ENCODE results near the gene CAMTA1.

The CAMTA1 gene

GRCh38 chr1:7510389-7510931, 725.2 kb downstream of the CAMTA1 start:
- no peak for DNase-seq

- no peak for DNase-seq
These were observed 726.1 kb downstream of the CAMTA1 start for GRCh38 chr1:7511381-7511780.

DNA sequence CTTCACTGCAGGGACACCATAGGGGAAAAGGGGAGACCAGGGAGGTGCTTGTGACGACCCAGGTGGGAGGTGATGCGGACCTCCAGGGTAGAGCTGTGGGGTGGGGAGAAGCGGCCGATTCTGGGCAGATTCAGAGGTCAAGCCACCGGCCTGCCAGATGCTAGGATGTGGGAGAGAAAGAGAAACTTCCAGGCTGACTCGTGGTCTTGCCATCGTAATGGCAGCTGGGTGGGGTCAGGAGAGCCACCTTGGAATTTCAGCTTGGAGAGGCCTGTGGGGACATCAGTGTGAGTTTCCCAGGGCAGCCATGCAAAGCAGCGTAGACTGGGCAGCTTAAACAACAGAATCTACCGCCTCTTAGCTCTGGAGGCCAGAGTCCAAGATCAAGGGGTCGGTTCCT, 727.8 kb downstream of the CAMTA1 start:
- DNase-seq: no peak

GRCh38 chr1:7515175-7515574, 729.9 kb downstream of the CAMTA1 start:
- DNase-seq: no peak

DNA sequence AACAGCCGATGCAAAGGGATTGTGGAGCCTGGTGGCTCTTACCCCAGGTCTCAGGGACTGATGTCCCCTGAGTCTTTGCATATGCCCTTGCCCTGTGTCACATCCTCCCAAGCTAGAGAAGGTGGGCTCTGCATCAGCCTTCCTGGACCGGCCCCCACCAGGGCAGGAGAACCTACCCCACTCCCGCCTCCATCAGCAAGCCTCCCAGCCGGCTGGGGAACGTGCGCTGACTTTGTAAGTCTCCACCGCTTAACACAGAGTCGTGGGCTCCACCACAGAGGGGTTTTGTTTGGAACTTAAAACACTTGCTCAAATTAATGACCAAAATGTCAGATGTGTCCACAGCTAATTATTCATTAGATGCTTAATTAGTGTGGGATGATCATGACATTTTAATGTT, 730.6 kb downstream of the CAMTA1 start:
- no peak for DNase-seq

DNA sequence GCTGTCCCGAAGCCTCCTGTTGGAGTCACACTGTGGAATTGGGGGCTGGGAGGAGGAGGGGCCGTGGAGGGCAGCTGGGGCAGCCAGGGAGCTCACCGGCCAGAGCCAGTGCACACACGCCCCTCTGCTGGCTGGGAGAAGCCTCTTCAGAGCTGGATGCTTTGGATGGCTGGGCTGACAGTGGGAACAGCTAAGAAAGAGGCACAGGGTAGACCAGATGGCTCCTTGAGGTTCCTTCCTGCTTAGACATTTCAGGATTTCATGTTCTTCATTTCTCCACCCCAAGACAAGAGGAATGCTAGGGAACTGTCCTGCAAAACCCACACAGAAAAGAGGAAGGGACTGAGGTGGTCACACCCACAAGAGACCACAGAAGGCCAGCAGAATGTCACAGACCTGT, 731.1 kb downstream of the CAMTA1 start:
- DNase-seq: no peak

DNA sequence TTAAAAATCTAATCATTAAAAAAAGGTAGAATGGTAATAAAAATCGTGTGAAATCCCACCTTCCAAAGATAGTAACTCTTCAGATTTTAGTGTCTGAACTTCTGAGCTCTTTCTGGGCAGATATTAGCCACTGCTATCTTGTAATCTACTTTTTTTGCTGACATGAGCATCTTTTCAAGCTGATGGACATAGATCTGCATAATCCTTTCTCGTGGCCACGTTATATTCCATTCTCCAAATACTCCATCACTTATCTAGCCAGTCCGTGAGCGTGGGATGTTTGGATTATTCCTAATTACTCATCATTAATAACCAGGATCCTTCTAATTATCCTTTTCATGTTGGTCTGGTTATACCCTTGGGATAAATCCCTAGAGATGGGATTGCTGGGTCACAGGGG, 731.7 kb downstream of the CAMTA1 start:
- no peak for DNase-seq

DNA sequence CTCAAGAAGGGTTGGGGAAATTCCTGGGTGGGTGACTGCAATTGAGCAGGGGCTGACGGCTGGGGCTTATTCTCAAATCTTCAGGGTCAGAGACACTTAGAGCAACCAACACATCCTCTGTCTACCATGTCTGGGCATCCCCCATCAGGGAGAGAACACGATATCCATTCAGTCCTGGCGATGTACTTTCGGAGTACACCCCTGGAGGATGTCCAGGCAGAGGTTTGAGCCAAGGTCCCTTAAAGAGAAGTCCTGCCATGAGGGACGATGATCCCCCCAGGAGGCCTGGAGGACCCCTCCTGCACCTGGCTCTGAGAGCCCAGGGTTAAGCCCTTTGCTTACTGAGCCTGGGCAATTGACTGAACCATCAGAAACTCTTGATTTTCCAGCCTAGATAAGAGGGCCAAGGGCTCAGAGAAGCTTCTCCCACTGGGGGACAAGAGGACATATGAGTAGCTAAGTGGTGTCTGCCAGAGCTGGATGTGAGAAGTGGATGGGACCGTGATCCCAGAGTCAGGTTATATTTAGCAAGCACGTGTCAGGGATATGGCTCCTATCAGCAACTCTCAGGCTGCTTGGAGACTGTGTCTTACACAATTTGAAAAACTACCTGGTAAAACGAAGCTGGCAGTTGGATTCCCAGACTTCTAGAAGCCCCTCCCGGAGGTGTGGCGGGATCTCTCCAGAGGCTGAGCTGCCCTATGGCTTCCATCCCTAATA, 732.5 kb downstream of the CAMTA1 start:
- DNase-seq: no peak

DNA sequence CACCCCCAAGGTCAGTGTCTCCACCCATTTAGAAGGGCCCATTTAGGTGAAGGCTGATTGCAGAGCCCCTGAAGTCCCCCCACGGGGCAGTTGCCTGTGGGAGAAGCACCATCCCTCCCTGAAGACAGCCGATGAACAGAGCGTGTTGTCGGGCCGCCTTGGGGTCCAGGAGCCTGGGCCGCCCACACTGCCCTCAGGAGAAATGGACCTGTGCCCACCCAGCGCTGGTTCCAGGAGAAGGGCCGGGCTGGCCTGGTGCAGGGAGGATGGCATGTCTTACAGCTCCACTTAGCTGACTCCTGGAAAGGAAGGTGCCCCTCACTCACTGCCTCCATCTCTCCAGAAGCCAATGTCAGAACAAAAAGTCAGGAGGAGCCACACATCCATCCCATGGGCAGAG, 733.2 kb downstream of the CAMTA1 start:
- no peak for DNase-seq

DNA sequence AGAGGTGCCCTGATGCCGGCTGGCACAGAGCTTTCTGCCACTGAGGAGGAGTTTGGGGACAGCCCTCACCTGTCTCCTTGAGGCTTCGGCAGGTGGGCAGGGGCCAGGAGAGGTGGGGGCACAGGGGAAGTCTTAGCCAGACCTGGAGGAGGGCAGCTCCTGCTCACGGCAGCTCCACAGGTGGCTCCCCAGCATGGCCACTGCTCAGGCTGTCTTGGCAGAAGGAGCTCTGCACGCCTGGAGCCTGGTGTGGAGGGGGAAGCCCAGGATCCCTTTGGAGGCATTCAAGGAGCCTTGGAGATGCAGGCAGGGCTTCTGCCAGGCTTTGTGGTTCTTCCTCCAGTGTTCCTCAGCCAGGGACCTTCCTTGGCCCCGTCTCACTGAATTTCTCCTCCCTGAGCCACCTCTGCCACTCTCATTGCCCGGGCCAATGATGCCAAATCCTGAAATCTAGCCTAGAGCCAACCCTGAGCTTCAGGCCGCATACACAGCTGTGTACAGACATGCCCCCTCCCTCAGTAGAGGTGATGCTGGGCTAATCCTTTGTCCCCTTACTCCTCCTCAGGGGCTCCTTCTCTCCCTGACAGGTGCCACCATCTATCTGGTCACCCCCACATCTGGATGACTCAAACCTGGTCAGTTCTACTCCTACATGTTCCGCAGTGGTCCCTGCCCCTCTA, 734.1 kb downstream of the CAMTA1 start:
- no peak for DNase-seq

DNA sequence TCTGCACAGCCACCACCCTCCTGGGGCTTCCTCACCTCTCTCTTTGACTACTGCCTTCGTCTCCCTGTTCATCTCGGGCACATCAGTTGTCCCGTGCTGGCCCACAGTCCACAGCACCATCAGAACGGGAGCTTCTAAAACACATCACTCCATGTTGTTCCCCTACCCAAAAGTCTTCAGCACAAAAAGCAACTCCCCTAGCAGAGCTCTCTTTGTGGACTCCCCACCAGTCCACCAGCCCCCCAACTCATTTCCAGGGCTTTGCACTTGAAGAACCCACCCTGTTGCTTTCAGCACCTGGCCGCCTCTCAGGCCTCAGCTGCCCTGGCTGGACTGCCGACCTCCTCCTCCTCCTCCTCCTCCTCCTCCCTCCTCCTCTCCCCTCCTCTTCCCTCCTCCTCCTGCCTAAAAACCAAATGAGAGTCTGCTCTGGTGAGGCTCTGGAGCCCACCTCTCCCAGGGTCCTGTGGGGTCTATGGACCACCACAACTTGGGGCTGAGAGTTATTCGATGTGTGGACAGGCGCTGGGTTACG, 734.7 kb downstream of the CAMTA1 start:
- DNase-seq: no peak

- no peak for DNase-seq
These were observed 735.2 kb downstream of the CAMTA1 start for GRCh38 chr1:7520496-7520895.

DNA sequence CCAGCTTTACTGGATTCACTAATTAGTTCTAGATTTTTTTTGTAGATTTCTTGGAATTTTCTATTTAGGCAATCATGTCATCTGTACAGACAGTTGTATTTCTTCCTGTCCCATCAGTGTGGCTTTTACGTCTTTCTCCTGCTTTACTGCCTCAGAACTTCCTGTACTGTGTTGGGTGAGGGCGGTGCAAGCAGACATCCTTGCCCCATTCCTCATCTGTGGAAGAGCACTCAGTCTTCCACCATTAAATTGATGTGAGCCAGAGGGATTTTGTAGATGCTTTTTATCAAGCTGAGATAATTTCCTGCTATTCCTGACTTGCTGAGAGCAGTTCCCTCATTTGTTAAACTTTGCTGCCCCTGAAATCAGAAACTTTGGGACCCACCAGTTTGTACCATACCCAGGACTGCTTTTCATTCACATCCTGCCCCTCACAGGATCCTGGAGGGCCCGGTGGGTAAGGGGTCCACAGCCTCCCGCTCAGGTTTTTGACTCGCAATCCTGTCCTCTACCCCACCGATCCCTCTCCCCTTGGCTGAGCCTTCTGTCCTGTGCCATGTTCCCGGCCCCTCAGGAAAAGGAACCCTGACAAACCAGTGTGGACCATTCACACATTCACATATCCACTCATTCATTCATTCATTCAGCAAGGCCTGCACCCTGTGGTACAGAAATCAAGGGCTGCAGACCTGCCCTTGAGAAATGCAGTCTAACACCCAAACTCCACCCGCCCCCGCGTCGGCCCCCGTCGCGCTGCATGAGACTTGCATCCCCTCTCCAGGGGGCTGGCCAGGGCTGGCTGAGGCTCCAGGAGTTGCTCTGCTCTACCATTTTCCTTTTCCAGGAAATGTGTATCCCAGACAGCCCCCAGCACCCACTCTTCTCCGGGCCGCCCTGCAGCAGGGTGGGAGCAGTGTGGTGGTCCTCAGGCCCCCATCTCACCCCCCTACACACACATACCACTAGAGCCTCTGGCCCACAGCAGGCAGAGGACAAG, 739.4 kb downstream of the CAMTA1 start:
- DNase-seq: no peak

- DNase-seq: no peak
These were observed 740.2 kb downstream of the CAMTA1 start for GRCh38 chr1:7525338-7526063.

DNA sequence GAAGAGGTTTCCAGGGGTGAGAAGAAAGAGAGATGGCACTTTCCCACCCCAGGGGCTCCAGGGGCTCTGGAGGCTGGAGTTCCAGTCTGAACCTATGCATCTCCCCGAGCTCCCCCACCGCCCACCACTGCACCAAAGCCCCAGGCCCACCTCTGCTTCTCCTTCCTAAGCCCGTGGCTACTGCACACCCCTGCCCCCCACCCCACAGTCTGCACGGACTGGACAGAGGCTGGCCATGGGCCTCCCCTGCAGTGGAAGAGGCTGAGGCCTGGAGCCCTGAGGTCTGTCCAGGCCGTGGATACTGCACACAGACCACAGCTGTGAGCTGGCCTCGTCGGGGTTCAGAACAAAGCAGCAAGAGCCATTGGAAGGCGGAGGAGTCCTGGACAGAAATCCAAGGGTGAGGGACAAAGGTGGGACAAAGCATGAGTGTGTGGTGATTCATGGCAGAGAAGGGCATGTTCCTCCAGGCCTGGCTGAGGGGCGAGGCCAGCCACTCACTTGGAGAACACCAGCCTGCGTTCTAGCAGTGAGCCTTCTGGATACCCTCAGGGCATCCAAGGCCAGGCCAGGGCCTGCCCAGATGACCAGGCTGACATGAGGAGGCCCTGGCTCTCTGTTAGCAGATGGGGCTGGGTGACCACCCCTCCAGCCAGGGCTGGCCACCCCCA, 741.1 kb downstream of the CAMTA1 start:
- DNase-seq: no peak

GRCh38 chr1:7526867-7527732, 741.8 kb downstream of the CAMTA1 start:
- DNase-seq: no peak

DNA sequence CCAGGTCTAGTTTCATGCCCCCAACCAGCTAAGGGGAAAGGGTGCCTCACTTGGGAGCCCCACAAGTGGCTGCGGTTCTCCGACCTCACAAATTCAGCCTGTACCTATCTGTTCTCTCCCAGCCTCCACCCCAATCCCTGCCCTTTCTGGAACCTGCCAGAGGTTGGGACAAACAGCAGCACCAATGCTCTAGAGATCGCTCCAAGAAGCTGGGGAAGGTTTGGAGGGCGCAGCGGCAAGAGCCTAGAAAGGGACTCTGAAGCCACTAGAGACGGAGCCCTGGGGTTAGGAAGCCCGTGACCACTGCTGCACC, 742.4 kb downstream of the CAMTA1 start:
- no peak for DNase-seq

- no peak for DNase-seq
These were observed 743.3 kb downstream of the CAMTA1 start for GRCh38 chr1:7528386-7529198.

- DNase-seq: no peak
These were observed 744.7 kb downstream of the CAMTA1 start for GRCh38 chr1:7529917-7530316.
